Stimulated activated CD4-positive, alpha-beta T cell treated with anti-CD3 and anti-CD28 coated beads, Interleukin-15, amount 100 ng/mL, for 1 hour (primary cell): ENCODE results near the gene ANKRD55.

Experiments used
- DNase-seq, 2 donors: peaks; one replicate each; pipeline ENCODE4 v3.0.0-alpha.2; 2020; ENCODE audit warnings: low read depth in 1 of 2, low spot score in 1 of 2

The ANKRD55 gene

DNA sequence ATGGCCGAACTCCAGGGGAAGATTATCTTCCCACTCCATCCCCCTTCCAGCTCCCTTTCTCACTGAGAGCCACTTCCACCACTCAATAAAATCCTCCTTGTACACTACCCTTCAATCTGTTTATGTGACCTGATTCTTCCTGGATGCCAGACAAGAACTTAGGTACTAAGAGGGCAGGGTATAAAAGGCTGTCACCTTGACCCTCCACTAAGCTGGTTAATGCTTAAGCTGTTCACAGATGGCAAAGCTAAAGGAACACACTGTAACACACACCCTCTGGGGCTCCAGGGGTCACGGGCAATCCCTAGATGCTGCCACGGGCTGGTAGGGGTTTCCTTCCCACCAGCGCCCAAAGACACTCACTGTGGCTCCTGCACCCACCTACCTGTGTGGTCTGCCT lies 179.8 kb downstream of the ANKRD55 start:
- no peak for DNase-seq

DNA sequence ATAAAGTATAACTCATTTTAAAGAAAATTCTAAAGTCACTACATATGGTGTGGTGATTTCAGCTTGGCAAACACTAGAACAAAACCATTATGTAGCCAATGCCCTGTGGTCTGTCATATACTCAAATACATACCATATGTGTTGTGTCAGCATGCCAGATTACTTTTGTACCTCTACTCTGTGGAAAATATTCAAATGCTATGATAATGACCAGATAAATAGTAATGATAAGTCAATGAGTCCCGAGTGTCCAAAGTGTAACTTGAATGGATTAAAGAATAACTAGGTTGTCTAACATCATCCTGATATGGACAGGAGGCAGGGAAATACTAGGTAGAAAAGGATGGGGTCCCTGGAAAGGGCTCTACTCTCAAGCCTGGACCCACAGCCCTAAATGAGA lies 180.4 kb downstream of the ANKRD55 start:
- no peak for DNase-seq

DNA sequence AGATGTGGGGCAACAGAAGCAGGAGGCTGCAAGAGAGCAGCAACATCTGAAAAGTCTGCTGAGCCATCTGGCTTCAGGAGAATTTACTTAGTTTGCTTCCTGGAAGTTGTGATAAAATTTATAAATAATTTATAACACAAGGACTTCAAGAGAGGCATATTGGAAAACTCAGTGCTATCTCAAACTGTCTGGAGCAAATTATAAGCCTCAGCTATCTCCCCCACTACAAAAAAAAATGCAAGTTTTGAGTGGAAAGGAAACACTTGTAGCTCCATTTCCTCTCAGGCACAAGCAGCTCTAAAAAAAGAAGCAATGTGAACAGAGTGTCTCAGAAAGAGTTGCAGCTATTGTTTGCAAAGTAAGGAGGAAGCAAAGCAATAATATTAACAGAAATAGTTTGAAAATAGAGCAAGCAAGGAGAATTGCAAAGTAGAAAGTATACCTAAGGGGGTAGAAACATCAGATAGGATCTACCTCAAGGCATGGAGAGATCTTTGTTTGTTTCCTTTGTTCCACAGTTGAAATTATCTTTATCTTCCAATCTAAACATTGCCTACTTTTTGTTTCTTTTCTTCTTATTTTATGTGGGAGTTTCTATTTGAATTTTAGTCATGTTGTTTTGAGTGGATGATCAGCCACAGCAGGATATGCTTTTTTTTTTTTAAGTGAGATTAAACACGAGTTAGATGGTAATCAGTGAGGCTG lies 182.4 kb downstream of the ANKRD55 start:
- DNase-seq, result no peak
